AG08396 (cell line): ENCODE measurements around the gene LONRF2.
"Not testable (repeated sequence)": the region's sequence is repeated elsewhere in the genome, so short reads cannot be mapped to it uniquely, and the experiment has no call there.

Source experiments
- DNase-seq: peaks from one replicate; pipeline ENCODE4 v3.0.0; 2012; ENCODE audit warnings: low spot score, mixed read lengths

The LONRF2 gene

GRCh38 chr2:100321866-100322820 is at the start of gene LONRF2:
Gene LONRF2 (minus strand): TSS chr2:100322501. CDS start chr2:100322093, 408 bp downstream.
- peak; percentile 11 for DNase-seq

GRCh38 chr2:100367163-100367562 is 44.9 kb upstream of the LONRF2 start:
- DNase-seq = no peak

DNA sequence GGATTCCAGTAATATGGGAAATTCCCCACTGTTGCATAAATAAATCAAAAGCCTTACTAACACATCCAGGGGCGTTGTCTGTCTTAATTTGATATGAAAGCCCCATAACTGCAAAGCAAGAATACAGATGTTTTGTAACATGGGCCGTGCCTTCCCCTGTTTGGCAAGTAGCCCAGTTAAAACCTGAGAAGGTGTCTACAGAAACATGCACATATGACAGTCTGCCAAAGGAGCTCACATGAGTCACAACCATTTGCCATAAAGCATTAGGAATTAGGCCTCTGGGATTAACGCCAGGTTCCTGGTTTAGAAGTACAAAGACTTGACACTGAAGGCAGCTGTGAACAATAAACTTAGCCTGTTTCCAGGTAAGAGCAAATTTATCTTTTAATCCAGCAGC is 43.1 kb upstream of the LONRF2 start:
- no peak for DNase-seq

GRCh38 chr2:100362269-100362668 is 40.0 kb upstream of the LONRF2 start:
- DNase-seq = not testable (repeated sequence)

GRCh38 chr2:100359576-100359975 is 37.3 kb upstream of the LONRF2 start:
- DNase-seq = no peak

GRCh38 chr2:100358554-100358953 is 36.3 kb upstream of the LONRF2 start:
- DNase-seq = no peak

GRCh38 chr2:100352521-100352920 is 30.2 kb upstream of the LONRF2 start:
- DNase-seq = no peak

GRCh38 chr2:100350661-100351185 is 28.4 kb upstream of the LONRF2 start:
- DNase-seq = no peak

- DNase-seq = not testable (repeated sequence)
Observed at GRCh38 chr2:100345144-100345543, 22.8 kb upstream of the LONRF2 start.

DNA sequence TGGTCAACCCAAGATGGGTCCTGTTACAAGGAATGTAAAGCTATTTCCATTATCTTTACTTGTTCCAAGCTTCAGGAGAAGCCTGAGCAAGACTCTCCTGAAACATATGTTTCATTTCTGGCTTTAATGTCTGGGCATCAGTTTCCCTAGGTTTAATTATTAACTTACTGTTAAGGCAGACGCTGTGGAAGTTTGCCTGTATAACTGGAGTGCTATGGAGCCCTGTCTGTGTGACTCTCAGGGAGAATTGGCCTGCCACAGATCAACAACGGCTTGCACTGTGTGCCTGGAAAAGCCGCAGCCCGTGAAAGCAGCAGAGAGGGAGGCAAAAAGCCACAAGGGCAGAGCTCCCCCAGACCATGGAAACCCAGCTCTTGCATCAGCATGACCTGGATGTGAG is 22.1 kb upstream of the LONRF2 start:
- no peak for DNase-seq

- not testable (repeated sequence) for DNase-seq
Observed at GRCh38 chr2:100342466-100342865, 20.2 kb upstream of the LONRF2 start.

DNA sequence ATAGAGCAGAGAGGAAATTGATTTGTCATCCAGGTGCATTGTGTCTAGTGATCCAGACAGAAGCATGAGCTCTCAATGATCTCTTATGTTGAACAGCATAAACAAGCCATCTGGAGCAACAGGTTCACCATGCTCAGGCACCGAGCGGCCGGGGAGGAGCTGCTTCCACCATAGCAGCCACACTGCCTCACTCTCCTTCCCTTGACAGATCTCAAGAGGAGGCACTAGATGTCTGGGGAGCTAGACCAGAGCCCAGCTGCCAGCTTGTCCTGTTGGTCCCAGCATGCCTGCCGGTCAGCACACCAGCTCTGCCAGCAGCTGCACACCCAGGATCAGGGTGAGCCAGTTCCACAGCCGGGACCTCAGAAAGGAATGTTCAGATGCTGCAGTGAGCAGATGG is 17.5 kb upstream of the LONRF2 start:
- no peak for DNase-seq

GRCh38 chr2:100334929-100335328 is 12.6 kb upstream of the LONRF2 start:
- no peak for DNase-seq

GRCh38 chr2:100327742-100328141 is 5.4 kb upstream of the LONRF2 start:
- DNase-seq = no peak

DNA sequence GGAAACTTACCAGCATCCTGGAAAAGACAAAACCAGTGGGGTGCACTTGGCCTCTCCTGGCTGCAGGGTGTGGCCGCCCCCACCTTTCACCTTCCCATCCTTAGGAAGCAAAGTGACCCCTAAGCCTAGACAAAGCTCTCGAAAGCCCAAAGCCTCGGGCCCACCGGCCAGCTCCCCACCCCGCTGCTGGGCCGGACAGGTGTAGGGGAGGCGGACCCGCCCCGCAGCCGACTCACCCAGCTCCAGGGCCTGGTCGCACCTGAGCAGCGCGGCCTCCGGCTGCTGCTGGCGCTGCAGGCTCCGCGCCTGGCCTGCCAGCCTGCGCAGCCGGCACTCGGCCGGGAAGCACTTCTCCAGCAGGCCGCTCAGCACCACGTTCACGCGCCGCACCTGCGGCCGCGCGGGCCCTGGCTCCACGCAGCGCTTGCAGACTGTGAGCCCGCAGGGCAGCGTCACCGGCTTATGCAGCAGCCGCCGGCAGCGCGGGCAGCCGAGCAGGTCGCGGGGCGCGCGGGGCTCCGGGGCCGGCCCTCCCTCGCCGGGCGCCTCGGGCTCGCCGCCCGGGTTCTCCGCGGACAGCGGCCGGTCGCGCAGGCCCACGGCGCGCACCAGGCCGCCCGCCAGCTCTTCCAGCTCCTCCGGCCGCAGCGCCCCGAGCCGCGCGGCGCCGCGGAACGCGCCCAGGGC is 979 bp downstream of the LONRF2 start:
- peak; percentile 33 for DNase-seq

DNA sequence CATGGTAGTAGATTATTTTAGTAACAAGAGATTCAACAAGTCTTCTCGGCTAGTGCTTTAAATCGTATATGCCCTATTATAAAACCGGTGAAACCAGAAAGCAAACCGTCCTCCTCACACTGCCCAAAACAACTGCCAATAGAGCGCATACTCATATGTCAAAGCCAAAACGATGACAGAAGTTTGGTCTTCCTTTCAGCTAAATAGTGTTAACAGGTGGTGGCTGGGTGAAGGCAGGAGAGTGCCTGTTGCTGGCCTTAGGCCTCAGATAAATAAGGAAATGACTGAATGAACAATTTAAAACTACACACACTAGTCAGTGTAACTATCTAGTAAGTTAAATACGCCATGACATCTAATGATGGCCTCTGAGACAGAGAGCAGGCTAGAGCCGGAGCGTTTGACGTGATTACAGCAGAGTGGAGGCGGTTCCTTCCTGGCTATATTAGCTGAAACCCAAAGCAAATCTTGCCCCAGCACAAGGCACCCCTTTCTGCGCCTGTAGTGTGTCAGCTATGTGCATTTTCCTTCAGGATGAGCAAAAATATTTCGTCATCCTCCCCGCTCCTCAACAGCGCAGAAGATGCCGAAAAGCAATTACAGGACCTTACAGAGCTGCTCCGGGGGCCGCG is 1.6 kb downstream of the LONRF2 start:
- DNase-seq = no peak

DNA sequence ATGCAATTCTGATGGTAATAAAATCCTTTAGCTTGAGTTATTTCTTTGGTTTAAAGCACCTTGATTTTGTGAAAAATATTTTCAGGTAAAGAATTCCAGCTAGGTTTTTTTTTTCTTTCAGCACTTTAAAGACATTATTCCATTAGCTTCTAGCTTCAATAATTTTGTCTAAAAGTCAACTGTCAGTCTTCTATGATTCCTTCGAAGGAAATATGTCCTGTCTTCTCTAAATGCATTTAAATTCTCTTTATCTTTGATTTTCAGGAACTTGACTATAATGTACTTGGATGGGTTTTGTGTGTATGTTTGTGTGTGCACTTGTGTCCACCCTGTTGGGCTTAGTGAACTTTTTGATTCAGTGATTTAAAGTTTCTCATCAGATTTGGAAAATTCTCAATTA is 4.7 kb downstream of the LONRF2 start:
- no peak for DNase-seq

- DNase-seq = no peak
Observed at GRCh38 chr2:100309973-100310719, 12.2 kb downstream of the LONRF2 start.

DNA sequence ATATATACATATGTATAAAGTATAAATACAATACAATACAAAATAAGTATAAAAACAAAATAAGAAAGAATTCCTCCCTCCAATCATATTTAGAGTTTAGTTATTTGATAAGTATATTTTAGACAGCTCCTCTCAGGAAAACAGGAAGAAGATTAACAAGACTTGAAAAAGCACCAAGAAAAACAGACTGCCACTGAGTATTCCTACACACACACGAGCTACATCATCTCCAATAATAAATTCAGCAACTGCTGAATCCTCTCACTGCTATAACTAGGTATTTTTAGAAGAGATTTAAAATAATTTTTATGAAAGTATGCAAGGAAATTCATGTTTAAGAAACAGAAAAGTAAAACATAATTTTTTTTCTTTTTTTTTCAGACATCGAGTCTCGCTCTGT is 13.0 kb downstream of the LONRF2 start:
- DNase-seq = no peak

DNA sequence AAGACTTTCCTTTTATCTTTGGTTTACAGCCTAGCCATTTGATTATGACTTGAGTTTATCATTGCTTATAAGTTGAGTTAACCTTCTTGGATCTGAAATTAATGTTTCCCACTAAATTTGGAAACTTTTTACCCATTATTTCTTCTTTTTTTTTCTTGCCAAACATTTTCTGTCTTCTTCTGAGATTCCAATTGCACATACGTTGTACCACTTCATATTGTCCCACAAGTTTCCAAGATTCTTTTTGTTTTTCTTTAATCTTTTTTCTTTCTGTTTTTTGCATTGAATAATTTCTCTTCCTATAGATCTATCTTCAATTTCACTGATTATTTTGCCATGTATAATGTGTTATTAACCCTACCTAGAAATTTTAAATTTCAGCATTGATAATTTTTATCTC is 18.6 kb downstream of the LONRF2 start:
- no peak for DNase-seq

DNA sequence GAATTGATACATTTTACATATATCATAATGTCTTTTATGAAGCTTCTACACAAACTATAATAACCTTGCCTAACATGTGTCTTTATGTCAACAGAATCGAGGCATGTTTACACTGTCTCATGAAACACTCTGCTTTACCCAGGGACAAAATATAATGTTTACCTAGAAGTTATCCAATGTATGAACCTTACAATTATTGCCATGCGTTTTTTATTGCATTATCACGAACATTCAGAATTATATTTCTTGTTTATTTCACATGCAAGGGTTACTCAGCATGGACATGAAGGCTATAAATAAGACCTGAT is 19.8 kb downstream of the LONRF2 start:
- DNase-seq = no peak
